T1000 (cell line): Measurements from ENCODE around the gene UBASH3A.
"Not testable (repeated sequence)": the region's sequence is repeated elsewhere in the genome, so short reads cannot be mapped to it uniquely, and the experiment has no call there.

Source experiments
- DNase-seq: peaks from one replicate; lab custom pipeline; 2025; ENCODE audit warnings: mixed read lengths; lab: John Stamatoyannopoulos, UW

UBASH3A gene

GRCh38 chr21:42390696-42391095 is 13.0 kb upstream of the UBASH3A start:
- DNase-seq, result no peak

- DNase-seq, result no peak
Observed at GRCh38 chr21:42391297-42391696, 12.4 kb upstream of the UBASH3A start.

DNA sequence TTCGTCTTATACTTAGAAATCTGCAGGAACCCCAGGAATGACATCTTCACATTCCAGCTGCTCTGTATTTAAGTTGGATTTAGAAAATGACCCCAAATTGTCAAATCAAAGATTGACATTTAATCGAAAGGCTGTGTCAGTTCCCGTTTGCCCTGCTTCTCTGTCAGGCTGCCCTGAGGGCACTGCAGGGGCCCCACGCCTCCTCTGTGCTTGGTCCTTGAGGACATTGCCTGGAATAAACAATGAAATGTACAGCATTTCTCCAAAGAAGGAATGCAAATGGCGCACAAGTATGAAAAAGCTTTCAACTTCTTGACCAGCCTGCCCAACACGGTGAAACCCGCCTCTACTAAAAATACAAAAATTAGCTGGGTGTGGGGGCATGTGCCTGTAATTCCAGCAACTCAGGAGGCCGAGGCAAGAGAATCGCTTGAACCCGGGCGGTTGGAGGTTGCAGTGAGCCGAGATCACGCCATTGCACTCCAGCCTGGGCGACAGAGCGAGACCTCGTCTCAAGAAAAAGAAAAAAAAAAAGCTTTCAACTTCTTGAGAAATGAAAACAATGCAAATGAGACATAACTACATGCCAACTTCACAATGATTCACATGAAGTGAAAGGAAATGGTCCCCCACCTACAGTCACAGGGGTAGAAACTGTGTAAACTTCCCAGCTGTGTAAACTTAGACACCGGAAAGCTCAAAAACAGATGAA is 10.8 kb upstream of the UBASH3A start:
- no peak for DNase-seq

DNA sequence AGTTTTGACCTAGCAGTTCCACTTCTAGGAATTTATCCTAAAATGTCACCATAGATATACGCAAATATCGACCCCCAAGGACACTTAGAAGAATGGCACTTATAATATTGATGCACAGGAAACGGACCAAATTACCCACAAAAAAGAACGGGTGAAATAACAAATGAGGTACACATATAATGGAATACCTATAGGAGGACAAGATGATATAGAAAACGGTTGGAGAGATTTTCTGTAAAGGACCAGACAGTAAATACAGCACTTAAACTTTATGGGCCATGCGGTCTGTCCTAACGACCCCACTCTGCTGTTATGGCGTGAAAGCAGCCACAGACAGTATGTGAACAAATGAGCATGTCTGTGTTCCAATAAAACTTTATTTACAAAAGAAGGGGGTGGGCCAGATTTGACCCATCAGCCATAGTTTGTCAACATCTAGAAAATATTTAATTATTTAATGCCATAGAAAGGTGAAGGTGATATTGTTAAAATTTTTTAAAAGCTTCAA is 10.2 kb upstream of the UBASH3A start:
- no peak for DNase-seq

DNA sequence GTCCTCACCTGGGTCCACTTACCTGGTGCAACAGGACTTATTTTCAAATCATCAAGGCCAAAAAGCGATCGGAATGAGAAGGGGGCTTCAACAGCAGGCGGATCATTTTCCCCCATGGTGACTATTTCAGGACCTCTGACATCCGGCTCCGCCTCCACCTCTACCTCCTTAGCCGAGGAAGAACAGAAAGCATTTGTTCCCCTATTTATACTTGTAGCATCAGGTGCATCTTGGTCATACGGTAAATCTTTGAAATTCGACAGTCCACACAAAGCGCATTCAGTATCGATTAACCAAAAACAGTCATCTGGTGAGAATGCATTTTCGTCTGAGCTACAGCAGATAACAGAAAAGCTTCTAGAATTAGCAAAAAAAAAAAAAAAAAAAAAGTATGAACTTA is 8.4 kb upstream of the UBASH3A start:
- no peak for DNase-seq

DNA sequence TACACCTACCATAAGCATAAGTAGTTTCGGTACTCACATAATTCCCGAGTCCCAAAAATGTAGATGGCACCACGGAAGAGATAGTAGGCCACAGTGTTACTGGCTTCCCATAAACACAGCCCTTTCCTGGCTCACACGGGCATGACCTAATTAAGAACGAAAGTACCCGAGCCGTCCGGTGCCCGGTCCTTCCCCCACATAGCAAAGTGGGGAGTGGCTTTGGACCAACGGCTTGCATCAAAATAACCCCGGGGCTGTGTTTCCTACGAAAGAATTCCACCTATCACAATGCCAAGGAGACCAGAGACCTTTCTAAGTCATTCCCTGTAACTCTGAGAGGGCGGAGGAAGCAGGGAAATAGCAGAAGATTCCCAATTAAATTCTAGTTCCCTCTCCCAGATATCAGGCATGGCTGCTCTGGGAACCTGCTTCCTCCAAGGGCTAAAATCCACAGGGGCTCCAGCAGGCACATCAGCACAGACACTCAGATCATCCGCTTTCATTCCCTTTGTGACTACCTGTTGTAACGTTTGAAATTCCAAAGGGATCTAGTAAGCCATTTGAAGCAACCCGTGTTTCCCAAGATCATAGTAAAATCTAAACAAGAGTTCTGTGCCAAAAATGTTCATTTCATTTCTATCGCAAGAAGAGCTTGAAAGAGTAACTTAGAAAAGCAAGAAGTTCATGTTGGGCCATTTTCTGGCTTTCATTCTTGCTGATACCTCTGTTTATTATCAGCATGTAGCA is 7.6 kb upstream of the UBASH3A start, which contains the start of gene TMPRSS3:
TSS of gene TMPRSS3 (minus strand) at position 148 of the 747 bp plus-strand sequence. CDS start 635 bp downstream, outside the sequence.
- DNase-seq, result no peak

GRCh38 chr21:42396799-42397745 is 6.6 kb upstream of the UBASH3A start:
- DNase-seq, result no peak

- DNase-seq, result no peak
Observed at GRCh38 chr21:42397746-42398394, 5.8 kb upstream of the UBASH3A start.

DNA sequence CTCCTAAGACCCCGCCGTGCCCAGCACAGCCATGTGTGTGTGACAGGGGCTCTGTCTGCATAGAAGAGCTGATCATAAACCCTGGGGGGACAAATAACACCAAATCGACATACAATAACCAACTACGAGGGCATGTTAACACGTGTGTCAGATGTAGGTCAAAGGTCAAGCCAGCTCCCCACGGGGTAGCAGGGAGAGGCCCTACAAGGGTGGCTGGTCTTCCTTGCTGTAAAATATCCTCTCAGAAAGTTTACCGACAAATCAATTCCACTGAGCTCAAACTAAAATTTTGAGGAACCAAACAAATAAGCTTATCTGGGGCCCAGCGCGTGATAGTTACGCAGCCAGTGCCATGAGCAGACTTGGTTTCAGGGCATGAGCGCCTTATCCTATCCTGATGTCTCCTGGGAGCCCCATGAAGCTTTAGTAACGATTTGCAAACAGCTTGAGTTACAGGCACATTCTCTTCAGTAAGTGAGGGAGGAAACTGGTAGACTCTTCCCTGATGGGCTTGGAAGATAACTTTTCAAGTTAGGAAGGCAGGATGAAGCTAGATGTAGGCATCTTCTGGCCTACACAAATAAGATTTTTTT is 5.2 kb upstream of the UBASH3A start:
- DNase-seq, result no peak

GRCh38 chr21:42400525-42400924 is 3.2 kb upstream of the UBASH3A start:
- no peak for DNase-seq

DNA sequence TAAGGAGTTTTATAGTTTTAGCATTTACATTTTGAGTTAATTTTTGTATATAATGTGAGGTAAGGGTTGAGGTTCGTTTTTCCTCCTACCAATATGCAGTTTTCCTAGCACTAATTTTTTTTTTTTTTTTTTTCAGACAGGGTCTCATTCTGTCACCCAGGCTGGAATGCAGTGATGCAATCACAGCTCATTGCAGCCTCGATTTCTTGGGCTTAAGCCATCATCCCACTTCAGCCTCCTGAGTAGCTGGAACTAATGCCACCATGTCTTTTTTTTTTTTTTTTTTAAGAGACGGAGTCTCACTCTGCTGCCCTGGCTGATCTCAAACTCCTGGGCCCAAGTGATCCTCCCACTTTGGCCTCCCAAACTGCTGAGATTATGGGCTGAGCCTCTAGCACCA is 2.5 kb upstream of the UBASH3A start:
- DNase-seq, result no peak

DNA sequence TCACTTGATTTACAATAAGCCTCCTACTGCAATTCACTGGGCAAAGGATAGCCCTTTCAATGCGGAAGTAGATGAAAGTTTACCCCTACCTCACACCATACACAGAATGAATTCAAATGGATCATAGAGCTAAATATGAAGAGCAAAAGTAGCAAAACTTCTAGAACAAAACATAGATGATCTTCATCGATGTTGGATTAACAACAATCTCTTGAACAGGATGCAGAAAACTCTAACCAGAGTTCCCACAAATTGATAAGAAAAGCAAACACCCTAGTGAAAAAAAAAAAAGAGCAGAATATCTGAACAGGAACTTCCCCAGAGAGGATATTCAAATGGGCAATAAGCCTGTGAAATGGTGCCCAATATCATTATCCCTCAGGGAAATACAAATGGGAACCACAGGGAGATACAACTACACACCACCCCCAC is 1.9 kb upstream of the UBASH3A start:
- no peak for DNase-seq

GRCh38 chr21:42404539-42404938 is 837 bp downstream of the UBASH3A start:
- no peak for DNase-seq

DNA sequence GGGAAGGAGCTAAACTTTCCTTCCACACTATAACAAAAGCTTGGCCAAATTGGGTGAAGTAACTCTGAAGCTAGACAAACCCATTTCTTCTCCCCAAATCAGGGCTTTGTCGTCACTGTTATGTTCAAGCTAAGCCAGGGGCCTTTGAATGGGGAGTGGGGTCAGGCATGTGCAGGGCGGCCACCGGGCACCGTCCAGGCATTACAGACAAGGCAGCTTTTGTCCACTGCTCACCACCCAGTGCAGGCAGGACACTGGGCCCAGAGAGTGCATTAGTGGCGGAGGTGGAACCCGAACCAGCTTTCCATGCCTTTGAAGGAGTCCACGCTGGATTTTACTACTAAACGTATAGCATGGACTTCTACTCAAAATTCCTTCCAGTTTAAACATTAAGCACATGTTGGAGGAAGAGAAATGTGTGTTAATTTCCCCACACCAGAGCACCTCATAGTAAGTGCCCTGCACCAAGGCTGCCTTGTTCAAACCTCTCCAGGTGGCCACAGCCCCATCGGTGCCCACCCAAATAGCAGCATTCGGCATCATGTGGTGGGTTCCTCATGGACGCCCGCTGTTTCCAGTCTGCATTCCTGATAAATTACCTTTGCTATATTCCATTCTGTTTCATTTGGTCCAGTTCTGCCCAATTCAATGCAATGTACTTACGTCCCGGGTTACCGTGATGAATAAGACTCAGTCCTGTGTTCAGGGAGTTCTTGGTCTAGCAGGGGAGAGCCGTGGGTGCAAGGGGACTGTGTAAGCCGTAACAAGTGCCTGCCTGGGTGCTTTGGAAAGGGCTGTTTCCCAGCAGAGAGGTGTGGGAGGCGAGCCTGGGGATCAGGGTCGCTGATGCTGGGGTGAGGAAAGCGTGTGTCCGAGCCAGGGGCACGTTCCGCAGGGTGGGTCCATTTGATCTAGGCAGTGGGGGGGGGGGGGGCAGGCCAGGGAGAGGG is 1.6 kb downstream of the UBASH3A start:
- no peak for DNase-seq

DNA sequence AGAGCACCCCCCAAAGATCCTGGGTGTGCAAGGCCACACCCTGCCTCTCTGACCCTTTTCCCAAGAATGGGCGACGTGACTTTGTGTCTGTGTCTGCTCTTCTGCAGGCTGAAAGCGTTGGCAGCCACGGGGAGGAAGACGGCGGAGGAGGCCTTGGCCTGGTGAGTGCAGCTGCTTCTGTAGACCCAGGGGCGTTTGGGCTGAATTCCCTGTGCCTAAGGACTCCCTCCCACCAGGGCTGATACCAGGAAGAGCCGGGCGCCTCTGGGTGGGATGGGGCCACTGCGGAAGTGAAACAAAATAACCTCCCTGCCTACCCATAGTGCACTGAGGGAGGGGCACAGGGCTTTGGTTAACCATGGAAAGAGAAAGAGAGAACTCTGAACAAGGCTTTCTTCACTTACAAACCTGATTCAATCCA is 2.5 kb downstream of the UBASH3A start:
- no peak for DNase-seq

GRCh38 chr21:42406866-42407265 is 3.2 kb downstream of the UBASH3A start:
- DNase-seq, result no peak

DNA sequence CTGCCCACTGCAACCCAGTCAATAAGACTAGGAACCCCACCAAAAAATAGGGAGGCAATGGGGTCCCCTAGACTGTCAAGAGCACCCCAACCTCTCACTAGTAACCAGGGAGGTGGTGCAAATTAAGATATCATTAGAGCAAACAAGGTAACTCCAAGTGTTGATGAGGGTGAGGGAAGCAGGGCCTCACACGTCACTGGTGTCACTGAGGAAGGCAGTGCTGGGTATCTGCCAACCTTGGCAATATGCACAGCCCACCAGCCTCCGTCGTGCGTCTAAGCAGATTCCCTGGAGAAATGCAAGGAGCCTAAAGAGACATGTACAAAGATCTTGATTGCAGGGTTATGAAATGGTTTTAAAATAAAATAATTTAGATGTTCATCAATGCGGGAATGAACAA is 3.8 kb downstream of the UBASH3A start:
- DNase-seq, result no peak

DNA sequence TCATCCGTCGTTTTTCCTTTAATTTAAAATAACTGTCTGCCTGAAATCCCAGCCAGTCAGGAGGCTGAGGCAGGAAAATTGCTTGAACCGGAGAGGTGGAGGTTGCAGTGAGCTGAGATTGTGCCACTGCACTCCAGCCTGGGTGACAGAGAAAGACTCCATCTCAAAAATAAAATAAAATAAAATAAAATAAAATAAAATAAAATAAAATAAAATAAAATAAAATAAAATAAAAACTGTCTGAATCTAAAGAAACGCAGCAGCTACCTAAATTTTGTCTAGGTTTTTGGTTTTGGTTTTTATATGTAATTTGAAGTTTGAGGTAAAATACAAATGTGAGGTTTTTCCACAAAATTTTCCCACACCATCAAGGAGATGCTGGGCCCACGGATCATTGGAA is 5.0 kb downstream of the UBASH3A start:
- DNase-seq, result not testable (repeated sequence)

DNA sequence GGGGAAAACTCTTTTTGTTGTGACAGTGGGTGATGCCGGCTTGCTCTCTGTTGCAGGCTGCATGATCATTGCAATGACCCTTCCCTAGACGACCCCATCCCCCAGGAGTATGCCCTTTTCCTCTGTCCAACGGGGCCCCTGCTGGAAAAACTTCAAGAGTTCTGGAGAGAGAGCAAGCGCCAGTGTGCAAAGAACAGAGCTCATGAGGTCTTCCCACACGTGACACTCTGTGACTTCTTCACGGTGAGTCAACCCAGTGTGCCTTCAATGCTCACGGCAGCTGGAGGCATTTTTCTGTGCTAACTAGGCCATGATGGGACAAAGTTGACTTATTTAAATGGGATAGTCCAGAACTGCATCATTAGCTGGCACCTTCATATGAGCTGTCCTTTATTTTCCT is 5.7 kb downstream of the UBASH3A start:
- no peak for DNase-seq
